Aorta (tissue), 5 donors: Measurements from ENCODE around the gene GSTM2. TPM values are rescaled to one million over a fixed set of nuclear protein-coding genes. Genes with fewer than 3 reads are reported as not detected.

Experiments
- ATAC-seq: fragments of 200-7000 bp; cut with Tn5 transposase; one replicate; pipeline ENCODE4 v1.9.1; 2022; ENCODE audit warnings: moderate library complexity; ENCODE audit not compliant: low FRiP score
- DNase-seq, 2 donors: peaks; one replicate each; pipeline ENCODE4 v3.0.0-alpha.2; 2020
- H3K27ac ChIP-seq, 2 donors: one replicate each; pipeline ENCODE4 v1.5.1; 2013; ENCODE audit warnings: low read length in 2 of 2, mild to moderate bottlenecking in 2 of 2, moderate library complexity in 2 of 2, control low read depth in 1 of 2, inconsistent platforms in 1 of 2, low read depth in 1 of 2
- H3K27me3 ChIP-seq, 2 donors: one replicate each; pipeline ENCODE4 v1.6.1; 2013; ENCODE audit warnings: control low read depth in 1 of 2, low read length in 1 of 2, mild to moderate bottlenecking in 1 of 2, moderate library complexity in 1 of 2; ENCODE audit not compliant: insufficient read depth in 2 of 2, control insufficient read depth in 1 of 2
- H3K36me3 ChIP-seq, 2 donors: one replicate each; pipeline ENCODE4 v1.6.1; 2013; ENCODE audit warnings: control low read depth in 1 of 2, low read length in 1 of 2, mild to moderate bottlenecking in 1 of 2; ENCODE audit not compliant: insufficient read depth in 2 of 2, control insufficient read depth in 1 of 2
- H3K4me1 ChIP-seq, 2 donors: one replicate each; pipeline ENCODE4 v1.6.1; 2013; ENCODE audit warnings: low read length in 2 of 2, control low read depth in 1 of 2, mild to moderate bottlenecking in 1 of 2, moderate library complexity in 1 of 2; ENCODE audit not compliant: insufficient read depth in 2 of 2, control insufficient read depth in 1 of 2
- H3K4me3 ChIP-seq, 2 donors: one replicate each; pipeline ENCODE4 v1.5.1; 2013; ENCODE audit warnings: low read length in 2 of 2, control low read depth in 1 of 2, mild to moderate bottlenecking in 1 of 2
- H3K9me3 ChIP-seq: one replicate; pipeline ENCODE4 v1.6.1; 2013; ENCODE audit warnings: mild to moderate bottlenecking, low read length; ENCODE audit not compliant: control insufficient read depth
- WGBS, 2 donors: extraction: QIAGEN DNeasy Blood & Tissue Kit; methylation state at CpG; one replicate each; pipeline ENCODE4 v1.1.7; 2013; 5-methylcytosine and 5-hydroxymethylcytosine counted together
- intact Hi-C, 2 donors: fragments of 100-400 bp; cut with DNase I; formaldehyde crosslinking; loops; one replicate each; pipeline versions ENCODE4 v1.14.2 to v1.15.0; 2022
- polyA plus RNA-seq, 2 donors: library from polyadenylated mRNA; stranded (reverse); fragments of 200-250 nt; gene quantifications; one replicate each; pipeline ENCODE4 v1.2.3, GENCODE V29; 2013
- total RNA-seq, 2 donors: library from RNA; stranded (reverse); fragmentation: NEBNext Ultra II Directional; extraction: Animal tissue kit (Norgen Biotek cat#: 25700); gene quantifications; one replicate each; pipeline ENCODE4 v1.2.1, GENCODE V29; 2021
- donor health status: healthy with polysubstance abuse.
- donor health status: Bipolar disorder and iron deficiency.
- donor health status: DM: no; HTN: no; CAD: no.
- donor health status: DM: no; HTN: no; CAD: no.
- donor health status: DM: yes; HTN: yes; CAD: no.

Gene GSTM2
- total and polyA plus RNA-seq, 4 donors: 17.5 to 279 (median 92.1) TPM

DNA sequence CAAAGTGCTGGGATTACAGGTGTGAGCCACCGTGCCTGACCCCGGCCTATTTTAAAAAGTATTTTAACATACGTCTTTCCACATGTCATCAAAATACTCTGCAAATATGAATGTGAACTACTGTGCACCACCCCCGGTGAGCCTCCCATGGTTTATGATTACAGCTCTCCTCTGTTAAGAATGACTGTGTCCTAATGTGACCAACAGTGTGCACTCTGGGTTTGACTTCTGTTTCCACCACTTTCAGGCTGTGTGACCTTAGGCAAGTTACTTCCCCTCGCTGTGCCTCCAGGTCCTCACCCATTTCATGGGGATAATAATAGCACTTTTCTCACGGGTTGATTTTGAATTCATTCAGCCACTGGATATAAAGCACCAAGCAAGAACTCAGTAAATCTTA lies 33.6 kb upstream of the GSTM2 start:
- H3K4me1 ChIP-seq: no peaks in the 10 kb centered on the region
- H3K4me3 ChIP-seq: no peak overlapping the region
- no peaks in the 10 kb centered on the region for H3K27me3 ChIP-seq
- H3K9me3 ChIP-seq: no peaks in the 10 kb centered on the region
- peaks cover 0 to 4% of the 10 kb centered on the region in 2 donors for H3K36me3 ChIP-seq
- 74 to 77% methylated on average over 6 of the region's 6 CpGs for WGBS, 2 donors
- DNase-seq (no peak), ATAC-seq (no peak)
- H3K27ac ChIP-seq: no peak overlapping the region
- intact Hi-C loops: no loop called here

DNA sequence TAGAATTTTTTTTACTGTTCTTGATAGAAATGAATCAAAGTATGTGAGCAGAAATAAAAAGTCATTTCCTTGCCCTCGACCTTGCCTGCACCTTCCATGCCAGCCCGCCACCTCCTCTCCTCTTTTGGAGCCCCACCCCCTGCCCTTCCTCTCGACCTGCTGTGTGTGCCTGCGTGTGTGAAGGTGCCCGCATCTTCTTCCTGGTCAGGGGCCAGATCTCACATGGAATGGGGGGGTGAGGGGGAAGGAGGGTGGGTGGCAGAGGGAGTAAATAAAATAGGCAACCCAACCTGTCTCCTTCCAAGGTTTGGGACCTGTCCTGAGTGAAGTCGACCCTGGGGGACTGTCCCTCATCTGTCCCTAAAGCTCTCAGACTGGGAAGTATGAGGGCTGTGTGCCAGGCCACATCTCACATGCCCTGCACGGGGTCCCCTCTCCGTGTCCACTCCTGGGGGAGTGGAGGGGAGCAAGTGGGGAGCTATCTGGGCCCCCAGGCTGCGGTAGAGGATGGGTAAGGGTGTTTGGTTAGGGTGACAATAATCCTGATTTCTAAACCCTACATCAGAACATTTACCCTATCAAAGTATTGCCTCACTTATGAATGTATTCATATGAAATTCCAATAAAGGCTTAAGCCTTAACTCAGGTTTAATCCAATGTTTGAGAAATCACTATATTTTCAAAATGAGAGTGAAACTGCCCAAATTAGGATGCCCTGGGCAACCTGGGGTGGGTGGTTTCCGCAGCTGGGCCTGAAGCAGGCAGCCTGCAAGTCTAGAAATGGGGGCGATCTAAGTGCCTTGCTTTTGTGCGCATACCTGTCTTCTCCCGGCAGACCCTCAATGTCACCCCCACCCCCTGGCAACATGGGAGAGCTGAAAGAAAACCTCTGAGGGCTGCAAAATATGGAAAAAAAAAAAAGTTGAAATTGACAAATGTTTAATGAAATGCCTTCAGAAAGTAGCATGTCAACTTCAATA lies 32.8 kb upstream of the GSTM2 start:
- no peaks in the 10 kb centered on the region for H3K9me3 ChIP-seq
- no peaks in the 10 kb centered on the region for H3K27me3 ChIP-seq
- H3K36me3 ChIP-seq: peaks cover 0 to 4% of the 10 kb centered on the region in 2 donors
- no peak overlapping the region for H3K4me3 ChIP-seq
- 64 to 70% methylated on average over 13 of the region's 13 CpGs for WGBS, 2 donors
- ATAC-seq (no peak), DNase-seq (no peak)
- H3K4me1 ChIP-seq: no peaks in the 10 kb centered on the region
- H3K27ac ChIP-seq: no peak overlapping the region
- intact Hi-C loops: no loop called here

DNA sequence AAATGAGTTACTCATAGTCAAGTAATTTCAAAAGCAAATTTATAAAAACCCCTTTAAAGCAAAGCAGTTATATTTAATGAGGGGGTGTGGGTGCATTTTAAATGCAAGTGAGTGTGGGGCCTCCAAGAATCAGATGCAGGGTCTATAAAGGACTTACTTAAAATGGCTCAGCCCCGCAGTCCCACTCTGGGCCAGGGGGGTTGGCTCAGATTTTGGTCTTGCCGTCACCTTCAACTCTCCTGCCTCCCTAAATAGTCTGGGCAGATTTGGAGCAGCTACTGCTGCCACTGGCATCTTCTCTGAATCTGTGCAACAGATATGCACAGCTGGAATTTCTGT lies 32.0 kb upstream of the GSTM2 start:
- no peaks in the 10 kb centered on the region for H3K27me3 ChIP-seq
- H3K4me1 ChIP-seq: no peaks in the 10 kb centered on the region
- no peaks in the 10 kb centered on the region for H3K9me3 ChIP-seq
- intact Hi-C loops: no loop called here
- DNase-seq (no peak), ATAC-seq (no peak)
- 53 to 60% methylated on average over 2 of the region's 2 CpGs for WGBS, 2 donors
- no peak overlapping the region for H3K27ac ChIP-seq
- H3K4me3 ChIP-seq: no peak overlapping the region
- H3K36me3 ChIP-seq: peaks cover 0 to 1% of the 10 kb centered on the region in 2 donors

DNA sequence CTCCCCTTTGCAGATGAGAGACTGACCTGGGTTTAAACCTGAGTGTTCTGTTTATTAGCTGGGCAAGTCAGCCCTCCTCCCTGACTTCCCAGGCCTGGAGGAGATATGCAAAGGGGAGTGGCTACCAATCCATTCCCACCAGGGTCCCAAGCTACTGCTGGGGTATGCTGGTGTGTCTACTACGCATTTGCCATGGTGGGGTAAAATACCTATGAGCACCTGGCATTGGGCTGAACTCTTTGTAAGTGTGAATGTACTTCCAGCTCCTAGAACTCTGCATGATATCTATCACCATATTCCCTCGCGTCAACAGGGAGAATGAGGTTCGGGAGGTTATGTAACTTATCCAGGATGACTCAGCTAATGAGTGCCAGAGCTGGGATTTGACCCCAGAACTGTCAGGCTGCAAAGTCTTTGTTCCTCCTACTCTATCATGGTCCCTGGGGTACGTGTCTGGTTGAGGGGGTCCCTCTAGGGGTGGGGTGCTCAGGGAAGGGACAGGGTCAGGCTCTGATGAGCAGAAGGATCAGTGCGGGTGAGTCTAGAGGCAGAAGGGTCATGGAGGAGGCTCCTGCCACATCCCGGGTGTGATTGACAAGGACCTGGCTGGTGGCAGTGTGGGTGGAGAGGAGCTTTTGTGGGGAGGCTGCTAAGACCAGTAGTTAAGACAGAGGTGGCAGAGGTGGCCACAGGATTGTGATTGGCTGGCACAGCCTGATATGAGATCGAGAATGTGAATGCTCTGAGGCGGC lies 31.5 kb upstream of the GSTM2 start:
- no peak for DNase-seq
- 53 to 58% methylated on average over 9 of the region's 9 CpGs for WGBS, 2 donors
- intact Hi-C loops: no loop called here

DNA sequence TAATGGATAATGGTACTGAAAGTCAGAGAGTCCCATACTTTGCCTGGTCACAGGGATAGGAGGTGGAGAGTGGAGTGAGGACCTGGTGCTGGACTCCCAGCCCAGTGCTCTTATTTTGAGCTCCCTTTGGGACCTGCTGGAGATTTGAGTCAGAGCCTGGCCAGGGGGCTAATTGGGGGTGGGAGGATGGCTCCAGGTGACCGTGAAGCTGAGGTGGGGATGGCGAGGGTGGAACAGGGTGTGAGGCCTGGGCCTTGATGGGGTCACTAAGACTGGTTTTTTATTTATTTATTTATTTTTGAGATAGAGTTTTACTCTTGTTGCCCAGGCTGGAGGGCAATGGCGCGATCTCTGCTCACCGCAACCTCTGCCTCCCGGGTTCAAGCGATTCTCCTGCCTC lies 30.4 kb upstream of the GSTM2 start:
- Histone ChIP-seq H3K4me1 (no peaks in the 10 kb centered on the region), H3K4me3 (no peak overlapping the region), H3K27ac (no peak overlapping the region), H3K36me3 (no peaks in the 10 kb centered on the region), H3K27me3 (no peaks in the 10 kb centered on the region), H3K9me3 (no peaks in the 10 kb centered on the region)
- ATAC-seq: no peak
- WGBS, 2 donors: 94 to 96% methylated on average over 7 of the region's 7 CpGs
- DNase-seq: peak in 1 of 2 donors; percentile 37
- intact Hi-C loops: no loop called here

More for the DNA sequence above, 31.5 kb upstream of the GSTM2 start:
- Histone ChIP-seq H3K36me3 (no peaks in the 10 kb centered on the region), H3K27me3 (no peaks in the 10 kb centered on the region), H3K9me3 (no peaks in the 10 kb centered on the region), H3K4me3 (no peak overlapping the region), H3K4me1 (no peaks in the 10 kb centered on the region), H3K27ac (no peak overlapping the region)
- ATAC-seq: peak; percentile 27

DNA sequence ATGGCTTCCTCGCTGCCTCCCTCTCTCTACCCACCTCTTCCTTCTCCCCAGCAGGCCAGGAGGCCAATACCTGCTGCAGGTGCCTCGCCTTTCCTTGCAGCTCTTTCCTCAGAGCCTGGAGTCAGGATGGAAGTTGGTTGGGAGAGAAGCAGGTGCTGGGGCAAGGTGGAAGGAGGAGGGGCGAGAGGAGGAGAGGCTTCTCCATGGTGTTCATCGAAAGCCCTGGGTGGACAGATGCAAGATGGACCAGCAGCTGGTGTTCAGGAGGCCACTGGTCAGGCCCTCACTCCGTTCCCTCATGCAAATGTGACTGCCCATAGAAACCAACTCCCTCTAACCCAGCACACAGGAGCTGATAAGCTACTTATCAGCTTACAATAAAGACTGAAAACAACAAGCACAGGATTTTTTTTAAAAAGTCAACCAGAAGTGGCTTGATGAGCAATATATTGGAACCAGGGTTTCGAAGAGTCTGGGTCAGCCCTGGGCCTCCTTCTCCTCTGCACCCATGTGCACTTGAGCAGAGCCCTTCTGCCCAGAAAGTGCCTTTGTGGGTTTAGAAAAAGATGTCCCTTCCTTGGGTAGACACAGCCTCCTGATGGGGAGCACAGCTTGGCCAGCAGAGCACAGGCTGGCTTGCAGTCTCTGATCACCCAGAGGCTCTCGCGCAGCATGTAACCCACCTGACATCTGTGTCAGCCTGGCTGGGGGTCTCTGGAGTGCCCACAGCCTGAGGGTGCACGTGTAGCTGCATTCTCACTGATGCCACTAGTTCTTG lies 28.6 kb upstream of the GSTM2 start:
- no peak overlapping the region for H3K4me3 ChIP-seq
- no peaks in the 10 kb centered on the region for H3K36me3 ChIP-seq
- ATAC-seq: no peak
- H3K4me1 ChIP-seq: no peaks in the 10 kb centered on the region
- no peak for DNase-seq
- WGBS, 2 donors: 89 to 90% methylated on average over 9 of the region's 9 CpGs
- no peaks in the 10 kb centered on the region for H3K27me3 ChIP-seq
- intact Hi-C loops: no loop called here
- no peak overlapping the region for H3K27ac ChIP-seq
- H3K9me3 ChIP-seq: no peaks in the 10 kb centered on the region

DNA sequence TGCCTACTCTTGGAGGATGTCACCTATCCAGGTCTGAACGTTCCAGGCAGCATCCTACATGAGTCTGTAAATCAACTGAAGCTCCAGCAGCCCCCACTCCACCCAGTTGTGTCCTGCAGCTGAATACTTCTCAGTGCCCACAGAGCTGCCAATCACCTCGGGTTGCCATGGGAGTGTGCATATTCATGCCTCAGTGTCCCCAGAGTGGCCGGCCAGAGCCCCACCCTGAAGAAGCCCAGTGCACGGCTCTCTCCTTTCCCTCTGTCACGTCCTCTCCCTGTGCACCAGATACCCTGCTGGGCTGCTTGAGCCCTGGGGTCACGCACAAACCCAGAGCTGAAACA lies 28.0 kb upstream of the GSTM2 start:
- no peak for ATAC-seq
- whole genome bisulfite sequencing, 2 donors: 45 to 54% methylated on average over 6 of the region's 6 CpGs

DNA sequence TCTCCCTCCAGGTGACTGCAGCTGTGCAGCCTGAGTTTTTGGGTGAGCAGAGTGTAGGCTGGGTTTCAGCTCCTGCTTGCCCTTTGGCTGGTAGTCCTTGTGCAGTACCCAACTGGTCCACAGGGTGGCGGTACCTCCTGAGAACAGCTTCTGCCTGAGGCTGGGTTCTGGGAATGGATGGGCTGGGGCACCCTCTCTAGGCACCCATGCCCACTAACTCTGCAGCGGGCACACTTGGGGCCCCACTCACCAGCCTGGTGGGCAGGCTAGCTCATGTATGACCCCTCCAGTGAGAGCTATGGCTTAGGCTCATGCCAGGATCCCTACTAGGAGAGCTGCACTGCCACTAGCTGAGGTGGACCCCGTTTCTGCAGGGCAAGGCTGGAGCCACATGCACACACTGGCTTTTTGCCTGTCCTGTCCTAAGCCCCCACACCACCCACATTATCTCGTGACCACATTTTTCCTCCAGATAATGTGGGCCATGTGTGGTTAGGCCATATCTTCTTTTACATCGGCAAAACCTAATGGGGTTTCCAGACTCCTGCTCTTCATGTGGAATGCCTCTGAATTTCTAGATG lies 27.5 kb upstream of the GSTM2 start:
- intact Hi-C loops: loop anchor here (2.0 to 5.0 kb wide), 4 partner anchors 46 to 347 kb away; partner anchors contain the start of gene GSTM1 (in 1 of the 2)
- no peaks in the 10 kb centered on the region for H3K27me3 ChIP-seq
- DNase-seq (peak; percentile 91 to 96), ATAC-seq (peak; percentile 85)
- H3K9me3 ChIP-seq: no peaks in the 10 kb centered on the region
- H3K36me3 ChIP-seq: no peaks in the 10 kb centered on the region
- H3K27ac ChIP-seq: no peak overlapping the region
- 47% methylated on average over 5 of the region's 5 CpGs for WGBS, 2 donors
- no peak overlapping the region for H3K4me3 ChIP-seq
- no peaks in the 10 kb centered on the region for H3K4me1 ChIP-seq

More for the DNA sequence above, 28.0 kb upstream of the GSTM2 start:
- Histone ChIP-seq H3K4me3 (no peak overlapping the region), H3K27ac (no peak overlapping the region), H3K9me3 (no peaks in the 10 kb centered on the region), H3K27me3 (no peaks in the 10 kb centered on the region), H3K36me3 (no peaks in the 10 kb centered on the region), H3K4me1 (no peaks in the 10 kb centered on the region)
- peak in 1 of 2 donors; percentile 67 for DNase-seq
- intact Hi-C loops: loop anchor here (2.0 to 5.0 kb wide), 4 partner anchors 47 to 347 kb away; partner anchors contain the start of gene GSTM1 (in 1 of the 2)
